GM18517 (cell line): ENCODE results near the gene POLD3.

Experiments
- ATAC-seq: cut with Tn5 transposase; IDR thresholded peaks from one replicate; pipeline ENCODE4 v1.9.1; 2021; ENCODE audit warnings: mild to moderate bottlenecking, moderate library complexity; ENCODE audit not compliant: unreplicated experiment

POLD3 gene

GRCh38 chr11:74670171-74670570 lies 77.8 kb downstream of the POLD3 start:
- no peak for ATAC-seq

- ATAC-seq, result no peak
Observed at GRCh38 chr11:74671520-74672196, 79.3 kb downstream of the POLD3 start.

- no peak for ATAC-seq
Observed at GRCh38 chr11:74672332-74672955, 80.1 kb downstream of the POLD3 start.

GRCh38 chr11:74672956-74673692 lies 80.7 kb downstream of the POLD3 start:
- no peak for ATAC-seq

GRCh38 chr11:74673693-74674360 lies 81.4 kb downstream of the POLD3 start:
- ATAC-seq, result no peak

GRCh38 chr11:74675761-74676160 lies 83.4 kb downstream of the POLD3 start:
- no peak for ATAC-seq

GRCh38 chr11:74676596-74676995 lies 84.2 kb downstream of the POLD3 start:
- ATAC-seq, result no peak

GRCh38 chr11:74677131-74677530 lies 84.7 kb downstream of the POLD3 start:
- ATAC-seq, result no peak

- no peak for ATAC-seq
Observed at GRCh38 chr11:74678041-74678440, 85.7 kb downstream of the POLD3 start.

- ATAC-seq, result no peak
Observed at GRCh38 chr11:74678591-74679512, 86.5 kb downstream of the POLD3 start.

GRCh38 chr11:74679513-74679865 lies 87.1 kb downstream of the POLD3 start:
- ATAC-seq, result no peak

- ATAC-seq, result no peak
Observed at GRCh38 chr11:74680035-74680671, 87.8 kb downstream of the POLD3 start.

- no peak for ATAC-seq
Observed at GRCh38 chr11:74680703-74681531, 88.5 kb downstream of the POLD3 start.

- no peak for ATAC-seq
Observed at GRCh38 chr11:74681686-74682651, 89.6 kb downstream of the POLD3 start.

GRCh38 chr11:74682731-74683278 lies 90.4 kb downstream of the POLD3 start:
- ATAC-seq, result no peak

- ATAC-seq, result no peak
Observed at GRCh38 chr11:74683279-74683871, 91.0 kb downstream of the POLD3 start.

- ATAC-seq, result no peak
Observed at GRCh38 chr11:74683941-74684481, 91.6 kb downstream of the POLD3 start.
